GM13977 (cell line): ENCODE measurements around the gene LTA4H.

Experiments used
- DNase-seq: peaks from one replicate; pipeline ENCODE4 v3.0.0; 2012; ENCODE audit warnings: low spot score
- CTCF ChIP-seq: IDR thresholded peaks from 2 replicates; pipeline ENCODE4 v1.5.1; 2012; ENCODE audit warnings: mild to moderate bottlenecking, control low read depth; ENCODE audit not compliant: insufficient read depth; ENCODE audit errors: extremely low read depth, missing control alignments
- in situ Hi-C: fragments of 300-500 bp; cut with MboI; formaldehyde crosslinking; loops from one replicate; pipeline ENCODE4 v1.12.0; 2022; ENCODE audit warnings: low sequenced_read_pairs, low pct_unique_long_range_greater_than_20kb, mixed read lengths, inconsistent platforms; ENCODE audit not compliant: unreplicated experiment

The LTA4H gene

GRCh38 chr12:95998611-95999286 lies 36.6 kb downstream of the LTA4H start:
- in situ Hi-C loops: no loop called here
- DNase-seq: peak; percentile 82
- TF ChIP-seq CTCF: peak; percentile 67

DNA sequence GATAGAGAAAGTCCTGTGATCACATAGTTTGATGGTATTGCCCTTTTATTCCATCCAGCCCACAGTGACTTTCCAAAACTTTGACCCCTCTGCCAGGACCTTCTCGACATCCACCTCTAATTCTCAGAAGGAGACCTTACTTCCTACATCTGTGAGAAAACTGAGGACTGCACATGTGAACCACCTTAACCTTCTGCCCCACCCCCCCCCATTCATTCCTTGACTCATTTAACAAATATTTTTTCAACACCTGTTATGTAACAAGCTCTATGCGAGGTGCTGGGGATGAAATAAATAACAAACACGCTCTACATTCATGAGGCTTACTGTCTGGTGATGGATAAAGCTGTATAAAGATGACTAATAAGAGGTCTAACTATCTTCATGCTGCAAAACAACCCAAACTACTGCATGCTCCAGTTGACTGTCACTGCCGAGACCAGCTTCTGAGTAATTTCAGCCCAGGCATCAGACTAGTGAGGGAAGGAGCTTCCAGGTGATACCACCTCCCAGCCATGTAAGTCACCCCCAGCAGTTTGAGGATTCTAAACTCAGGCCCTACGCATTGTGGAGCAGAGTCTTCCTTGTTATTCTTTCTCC lies 37.4 kb downstream of the LTA4H start:
- TF ChIP-seq CTCF: no peak
- DNase-seq: no peak
- in situ Hi-C loops: no loop called here

- DNase-seq: no peak
- no peak for TF ChIP-seq CTCF
- in situ Hi-C loops: no loop called here
Measured at GRCh38 chr12:95997276-95997675, 38.1 kb downstream of the LTA4H start.

DNA sequence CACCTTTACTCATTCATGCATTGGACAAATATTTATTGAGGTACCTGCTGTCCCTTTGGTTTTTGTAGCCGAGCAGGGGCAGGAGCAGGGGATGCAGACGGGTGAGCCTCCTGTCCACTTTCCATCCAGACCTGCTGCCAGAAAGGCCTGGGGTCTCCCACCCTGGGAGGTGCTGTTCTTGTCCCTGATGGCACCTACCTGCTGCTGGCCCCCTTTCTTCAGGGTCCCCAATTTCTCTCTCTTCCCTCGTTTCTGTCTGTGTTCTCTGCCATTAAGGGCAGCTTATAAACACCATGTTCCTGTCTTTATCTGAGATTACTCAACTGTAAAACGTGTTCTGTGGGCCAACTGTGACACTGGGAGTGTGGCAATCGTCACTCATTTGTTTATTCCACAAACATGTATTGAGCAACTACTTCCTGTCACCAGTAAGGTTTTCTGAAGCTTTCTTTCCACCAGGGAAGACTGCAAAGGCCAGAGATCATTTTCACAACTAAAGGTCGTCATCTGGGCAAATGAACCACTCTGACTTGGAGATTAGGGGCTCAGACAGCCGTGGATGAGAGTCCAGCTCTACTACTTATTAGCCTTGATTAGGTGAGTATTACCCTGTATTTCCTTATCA lies 39.2 kb downstream of the LTA4H start, which contains the start of gene HAL:
TSS of gene HAL (minus strand) at position 311 of the 625 bp plus-strand sequence. CDS start 434 bp downstream, outside the sequence.
- in situ Hi-C loops: no loop called here
- no peak for DNase-seq
- no peak for TF ChIP-seq CTCF

DNA sequence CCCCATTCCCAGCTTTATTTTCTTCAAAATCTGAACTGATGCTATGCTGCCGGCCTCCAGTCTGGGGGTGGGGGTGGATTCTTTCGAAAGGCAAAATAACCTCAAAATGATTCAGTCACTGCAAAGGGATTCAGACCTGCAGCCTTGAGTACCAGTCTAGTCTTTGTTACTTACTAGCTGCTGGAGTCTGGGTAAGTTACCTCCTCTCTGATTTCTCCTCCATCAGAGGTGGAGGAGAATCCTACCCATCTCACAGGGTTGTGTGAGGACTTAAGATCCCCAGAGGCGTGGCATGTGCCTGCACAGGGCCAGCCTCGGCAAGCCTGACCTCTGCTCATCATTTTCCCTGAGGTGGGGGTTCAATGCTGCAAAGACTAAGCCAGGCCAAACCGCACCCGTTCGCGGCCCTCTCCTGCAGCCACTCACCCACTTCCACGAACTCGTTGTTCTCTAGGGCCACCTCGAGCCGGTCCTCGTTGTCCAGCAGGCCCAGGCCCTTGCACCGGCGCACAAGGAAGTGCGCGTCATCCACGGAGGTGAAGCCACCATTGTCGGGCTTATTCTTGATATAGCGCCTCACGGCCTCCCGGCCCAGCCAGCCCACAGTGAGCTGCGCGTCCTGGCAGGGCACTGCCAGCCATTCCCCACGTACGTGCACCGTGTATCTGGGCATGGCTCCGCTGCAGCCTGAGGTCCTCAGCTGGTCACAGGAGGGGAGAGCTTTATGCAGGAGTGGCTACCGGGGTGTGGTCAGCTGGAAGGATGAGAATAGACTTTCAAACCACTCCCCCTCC lies 40.0 kb downstream of the LTA4H start:
- TF ChIP-seq CTCF: no peak
- in situ Hi-C loops: no loop called here
- no peak for DNase-seq

DNA sequence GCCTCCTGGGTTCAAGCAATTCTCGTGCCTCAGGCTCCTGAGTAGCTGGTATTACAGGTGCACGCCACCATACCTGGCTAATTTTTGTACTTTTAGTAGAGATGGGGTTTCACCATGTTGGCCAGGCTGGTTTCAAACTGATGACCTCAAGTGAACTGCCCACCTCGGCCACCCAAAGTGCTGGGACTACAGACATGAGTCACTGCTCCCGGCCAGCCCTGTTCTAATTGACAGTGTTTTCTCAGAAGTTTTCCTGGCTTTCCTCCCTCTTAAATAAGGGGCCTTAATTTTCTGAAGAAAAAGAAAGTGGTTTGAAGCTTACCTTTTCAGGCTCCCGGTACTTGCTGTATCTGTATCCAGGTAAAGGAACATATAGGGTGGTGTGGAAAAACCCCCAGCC lies 40.9 kb downstream of the LTA4H start:
- DNase-seq: no peak
- in situ Hi-C loops: no loop called here

More for the DNA sequence above, 40.9 kb downstream of the LTA4H start:
- TF ChIP-seq CTCF: no peak
